Activated naive CD8-positive, alpha-beta T cell (primary cell): ENCODE data around the gene CLN3.
"Not testable (repeated sequence)": the region's sequence is repeated elsewhere in the genome, so short reads cannot be mapped to it uniquely, and the experiment has no call there.

Experiments used
- H3K27ac Mint-ChIP-seq: one replicate; pipeline ENCODE4 v1.8.0; 2021; ENCODE audit warnings: mixed read lengths
- H3K27me3 Mint-ChIP-seq: one replicate; pipeline ENCODE4 v1.8.0; 2021; ENCODE audit warnings: mixed read lengths
- H3K36me3 Mint-ChIP-seq: one replicate; pipeline ENCODE4 v1.8.0; 2021; ENCODE audit warnings: mixed read lengths
- H3K4me1 Mint-ChIP-seq: one replicate; pipeline ENCODE4 v1.8.0; 2021; ENCODE audit warnings: low read depth, mixed read lengths
- H3K4me3 Mint-ChIP-seq: one replicate; pipeline ENCODE4 v1.8.0; 2021; ENCODE audit warnings: mild to moderate bottlenecking, mixed read lengths
- H3K9me3 Mint-ChIP-seq: one replicate; pipeline ENCODE4 v1.8.0; 2021; ENCODE audit warnings: low read depth, mixed read lengths

CLN3 gene

DNA sequence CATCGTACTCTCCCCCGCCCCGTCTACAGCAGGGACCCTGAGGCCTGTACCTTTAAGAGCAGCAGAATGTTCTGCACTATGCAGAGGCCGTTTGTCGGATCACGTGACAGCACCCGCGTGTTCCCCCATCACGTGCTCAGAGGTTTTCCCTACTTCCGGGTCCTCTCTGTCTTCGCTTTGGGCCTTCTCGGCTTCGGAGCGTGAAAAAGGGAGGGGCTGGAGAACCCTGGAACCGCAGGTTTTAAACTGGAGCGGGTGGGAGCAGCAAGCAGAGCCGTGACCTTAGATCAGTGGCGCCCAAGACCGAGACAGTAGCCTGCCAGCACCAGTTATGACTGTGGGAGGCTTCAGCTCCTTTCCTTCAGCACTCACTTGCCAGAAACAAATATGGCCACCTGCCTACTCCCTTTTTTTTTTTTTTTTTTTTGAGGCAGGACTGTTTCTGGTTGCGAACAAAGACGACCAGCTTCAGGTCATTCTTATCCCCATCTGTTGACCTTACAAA lies at the start of gene CLN3:
CLN3 (minus strand) TSS at position 105 of the 505 bp plus-strand sequence. CDS start 315 bp downstream, outside the sequence.
- no peaks in the 10 kb centered on the region for H3K27me3 Mint-ChIP-seq
- H3K36me3 Mint-ChIP-seq = no peaks in the 10 kb centered on the region
- H3K4me3 Mint-ChIP-seq = peak within 1 kb of the TSS; percentile 95
- peaks cover 60% of the 10 kb centered on the region for H3K4me1 Mint-ChIP-seq
- H3K9me3 Mint-ChIP-seq = no peaks in the 10 kb centered on the region
- H3K27ac Mint-ChIP-seq = peak within 1 kb of the TSS; percentile 100

GRCh38 chr16:28540346-28540745 lies 48.5 kb upstream of the CLN3 start:
- no peak overlapping the region for H3K4me3 Mint-ChIP-seq
- H3K27ac Mint-ChIP-seq = no peak overlapping the region
- H3K4me1 Mint-ChIP-seq = peaks cover 15% of the 10 kb centered on the region
- H3K27me3 Mint-ChIP-seq = no peaks in the 10 kb centered on the region
- H3K36me3 Mint-ChIP-seq = no peaks in the 10 kb centered on the region
- H3K9me3 Mint-ChIP-seq = no peaks in the 10 kb centered on the region

DNA sequence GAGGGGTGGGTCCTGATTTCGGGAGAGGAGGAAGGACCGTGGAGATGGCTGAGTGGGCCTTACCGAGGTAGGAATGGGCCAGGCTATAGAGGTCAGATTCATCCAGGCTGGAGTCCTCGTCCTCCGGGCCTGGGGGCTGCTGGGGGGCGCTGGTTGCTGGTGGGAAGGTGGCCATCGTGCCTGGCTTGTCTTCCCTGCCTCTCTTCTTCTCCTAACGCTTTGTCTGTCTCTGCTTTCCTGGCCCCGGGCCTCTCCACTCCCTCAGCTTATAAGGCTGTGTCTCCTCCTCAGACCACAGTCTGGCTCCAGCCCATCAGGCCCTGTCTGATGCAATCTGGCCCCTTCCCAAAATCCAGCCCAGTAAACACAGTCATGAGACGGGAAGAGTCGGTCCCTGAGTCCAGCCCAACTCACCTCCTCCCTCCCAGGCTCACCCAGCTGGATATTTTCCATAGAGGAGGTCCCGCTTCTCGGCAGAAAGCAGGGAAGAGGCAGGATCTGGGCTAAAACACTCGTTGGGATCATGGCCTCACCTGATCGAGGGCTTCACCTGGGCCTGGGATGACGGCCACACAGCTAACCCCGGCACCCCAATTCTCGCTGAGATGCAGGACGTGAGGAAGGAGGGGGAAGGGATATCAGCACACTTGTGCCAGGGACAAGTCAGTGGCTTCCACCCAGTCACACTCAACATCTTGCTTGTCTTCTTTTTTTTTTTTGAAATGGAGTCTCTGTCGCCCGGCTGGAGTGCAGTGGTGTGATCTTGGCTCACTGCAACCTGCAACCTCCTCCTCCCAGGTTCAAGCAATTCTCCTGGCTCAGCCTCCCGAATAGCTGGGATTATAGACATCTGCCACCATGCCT lies 47.1 kb upstream of the CLN3 start, which contains the start of gene NUPR1:
NUPR1 (minus strand) TSS at position 242 of the 864 bp plus-strand sequence; CDS start at position 175, 67 bp downstream.
- Mint-ChIP-seq H3K9me3 (no peaks in the 10 kb centered on the region), H3K27me3 (no peaks in the 10 kb centered on the region), H3K4me3 (no peak within 1 kb of the TSS), H3K27ac (no peak within 1 kb of the TSS), H3K36me3 (no peaks in the 10 kb centered on the region), H3K4me1 (peaks cover 28% of the 10 kb centered on the region)

DNA sequence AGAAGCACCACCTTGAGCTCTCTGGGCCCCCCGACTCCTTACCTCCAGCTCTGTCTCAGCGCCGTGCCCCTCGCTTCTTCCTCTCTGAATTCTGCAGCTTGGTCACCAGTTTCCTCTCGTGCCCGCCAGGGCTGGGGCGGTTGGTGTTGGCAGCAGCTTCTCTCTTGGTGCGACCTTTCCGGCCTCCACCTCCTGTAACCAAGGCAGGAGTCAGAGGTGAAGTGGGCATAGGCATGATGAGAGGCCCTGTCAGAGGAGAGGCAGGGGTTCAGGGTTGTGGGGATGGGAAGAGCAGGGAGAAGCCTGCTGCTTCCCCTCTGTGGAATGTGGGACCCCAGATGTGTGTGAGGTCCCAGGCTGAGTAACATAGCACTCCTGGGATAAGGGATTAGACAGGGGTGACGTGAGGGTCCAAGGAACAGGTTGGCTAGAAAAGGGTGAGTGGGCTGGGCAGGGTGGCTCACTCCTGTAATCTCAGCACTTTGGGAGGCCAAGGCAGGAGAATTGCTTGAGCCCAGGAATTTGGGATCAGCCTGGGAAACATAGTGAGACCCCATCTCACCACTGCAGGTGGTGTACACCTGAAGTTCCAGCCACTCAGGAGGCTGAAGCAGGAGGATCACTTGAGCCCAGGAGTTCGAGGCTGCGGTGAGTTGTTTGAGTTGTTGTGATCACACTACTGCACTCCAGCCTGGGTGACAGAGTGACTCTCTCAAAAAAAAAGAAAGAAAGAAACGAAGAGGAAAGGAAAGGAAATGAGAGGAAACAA lies 46.3 kb upstream of the CLN3 start:
- no peaks in the 10 kb centered on the region for H3K27me3 Mint-ChIP-seq
- H3K27ac Mint-ChIP-seq = no peak overlapping the region
- no peaks in the 10 kb centered on the region for H3K36me3 Mint-ChIP-seq
- H3K4me3 Mint-ChIP-seq = no peak overlapping the region
- H3K4me1 Mint-ChIP-seq = peaks cover 32% of the 10 kb centered on the region
- no peaks in the 10 kb centered on the region for H3K9me3 Mint-ChIP-seq

DNA sequence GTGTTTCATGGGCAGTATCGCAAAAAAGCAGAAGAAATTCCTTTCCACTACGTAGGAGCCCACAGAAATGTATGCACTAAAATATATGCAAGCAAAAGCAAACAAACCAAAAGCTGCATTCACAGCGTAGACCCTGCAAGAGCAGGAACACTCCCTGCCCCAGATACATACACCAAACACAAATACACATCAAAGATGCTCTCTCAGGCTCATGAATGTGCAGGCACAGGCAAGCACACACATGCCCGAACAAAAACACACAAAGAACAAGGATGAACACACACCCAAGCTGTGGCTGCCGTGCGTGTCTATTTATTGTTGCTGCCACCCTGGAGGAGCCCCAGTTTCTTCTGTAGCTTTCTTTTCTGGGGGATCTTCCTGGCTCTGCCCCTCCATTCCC lies 45.2 kb upstream of the CLN3 start:
- no peaks in the 10 kb centered on the region for H3K36me3 Mint-ChIP-seq
- H3K9me3 Mint-ChIP-seq = no peaks in the 10 kb centered on the region
- H3K4me1 Mint-ChIP-seq = peaks cover 33% of the 10 kb centered on the region
- H3K27me3 Mint-ChIP-seq = no peaks in the 10 kb centered on the region
- H3K27ac Mint-ChIP-seq = no peak overlapping the region
- no peak overlapping the region for H3K4me3 Mint-ChIP-seq

DNA sequence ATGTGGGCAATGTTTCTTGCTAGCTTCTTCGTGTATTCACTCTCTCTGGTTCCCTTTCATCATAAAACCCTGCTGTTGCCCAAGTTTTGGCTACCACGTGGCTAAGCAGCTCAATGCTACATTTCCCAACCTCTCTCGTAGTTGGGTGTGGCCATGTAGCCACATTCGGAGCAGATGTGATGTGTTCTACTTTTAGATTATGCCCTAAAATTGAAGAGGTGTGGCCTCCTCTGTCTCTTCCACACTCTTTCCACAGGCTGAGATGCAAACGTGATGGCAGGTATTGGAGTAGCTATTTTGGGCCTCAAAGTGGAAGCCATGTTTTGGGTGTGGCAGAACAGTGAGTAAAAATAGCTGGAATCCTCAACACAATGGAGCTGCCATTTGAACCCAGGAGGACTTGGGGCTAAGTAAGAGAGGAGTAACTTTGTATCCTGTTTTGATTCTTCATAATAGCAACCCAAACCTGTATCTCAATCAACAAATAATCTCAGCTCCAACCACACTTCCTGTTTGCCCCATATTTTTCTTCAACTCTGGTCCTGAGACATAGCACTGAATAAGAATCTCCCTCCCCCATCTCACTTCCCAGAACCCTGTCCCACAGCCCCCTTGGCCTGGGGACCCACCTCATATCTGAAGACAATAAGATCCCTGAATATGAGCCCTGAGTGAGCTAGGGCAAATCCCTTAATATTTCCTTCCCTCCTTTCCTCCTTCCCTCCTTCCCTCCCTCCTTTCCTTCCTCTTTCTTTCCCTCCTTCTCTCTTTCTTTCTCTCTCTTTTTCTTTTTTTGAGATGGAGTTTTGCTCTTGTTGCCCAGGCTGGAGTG lies 42.9 kb upstream of the CLN3 start:
- no peaks in the 10 kb centered on the region for H3K9me3 Mint-ChIP-seq
- H3K36me3 Mint-ChIP-seq = no peaks in the 10 kb centered on the region
- H3K27me3 Mint-ChIP-seq = no peaks in the 10 kb centered on the region
- H3K4me3 Mint-ChIP-seq = peak overlapping the region; percentile 28
- no peak overlapping the region for H3K27ac Mint-ChIP-seq
- H3K4me1 Mint-ChIP-seq = peaks cover 33% of the 10 kb centered on the region

- Mint-ChIP-seq H3K4me3 (no peak overlapping the region), H3K4me1 (peaks cover 31% of the 10 kb centered on the region), H3K27me3 (no peaks in the 10 kb centered on the region), H3K9me3 (no peaks in the 10 kb centered on the region), H3K27ac (peak overlapping the region; percentile 46), H3K36me3 (no peaks in the 10 kb centered on the region)
Observed at GRCh38 chr16:28532940-28533647, 41.2 kb upstream of the CLN3 start.

DNA sequence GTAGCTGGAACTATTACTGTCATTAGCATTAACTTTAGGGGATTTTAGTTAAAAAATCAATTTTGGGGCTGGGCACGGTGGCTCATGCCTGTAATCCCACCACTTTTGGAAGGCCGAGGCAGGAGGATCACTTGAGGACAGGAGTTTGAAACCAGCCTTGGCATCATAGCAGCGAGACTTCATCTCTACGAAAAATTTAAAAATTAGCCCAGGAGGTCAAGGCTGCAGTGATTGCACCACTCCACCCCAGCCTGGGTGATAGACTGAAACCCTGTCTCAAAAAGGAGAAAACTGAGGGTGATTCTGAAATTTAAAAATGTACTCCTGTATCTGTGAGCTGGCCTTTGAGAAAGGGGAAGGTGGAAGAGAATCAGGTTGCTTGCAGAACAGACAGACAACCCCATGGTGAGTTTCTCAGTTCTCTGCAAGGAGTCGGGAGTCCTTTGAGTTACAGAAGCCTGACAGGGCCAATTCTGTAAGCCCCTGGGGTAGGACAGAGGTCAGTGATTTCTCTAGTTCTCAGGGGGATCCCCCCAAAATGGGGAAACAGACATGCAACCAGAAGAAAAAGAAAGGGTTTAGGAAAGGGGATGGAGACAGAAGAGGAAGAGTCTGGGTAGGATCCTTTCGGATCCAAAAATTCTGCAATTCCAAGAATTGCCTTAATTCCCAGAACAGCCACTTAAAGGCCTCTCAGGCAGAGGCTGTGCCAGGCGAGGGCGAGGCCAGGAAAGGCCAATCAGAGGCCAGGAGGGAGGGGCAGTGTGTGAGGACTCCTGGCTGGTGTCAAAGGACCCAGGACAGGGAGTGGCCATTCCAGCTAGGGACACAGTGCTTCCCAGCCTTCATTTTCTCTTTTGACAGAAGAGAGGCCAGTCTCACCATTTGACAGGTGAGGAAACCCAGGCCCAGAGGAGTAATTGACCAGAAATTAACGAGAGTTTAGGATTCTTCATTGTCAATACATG lies 40.2 kb upstream of the CLN3 start:
- Mint-ChIP-seq H3K27me3 (no peaks in the 10 kb centered on the region), H3K27ac (no peak overlapping the region), H3K4me3 (no peak overlapping the region), H3K36me3 (no peaks in the 10 kb centered on the region), H3K4me1 (peaks cover 27% of the 10 kb centered on the region), H3K9me3 (no peaks in the 10 kb centered on the region)

- no peaks in the 10 kb centered on the region for H3K36me3 Mint-ChIP-seq
- no peak overlapping the region for H3K27ac Mint-ChIP-seq
- no peaks in the 10 kb centered on the region for H3K9me3 Mint-ChIP-seq
- no peak overlapping the region for H3K4me3 Mint-ChIP-seq
- peaks cover 14% of the 10 kb centered on the region for H3K4me1 Mint-ChIP-seq
- H3K27me3 Mint-ChIP-seq = no peaks in the 10 kb centered on the region
Observed at GRCh38 chr16:28529124-28529523, 37.2 kb upstream of the CLN3 start.

- Mint-ChIP-seq H3K4me1 (peaks cover 9% of the 10 kb centered on the region), H3K27me3 (no peaks in the 10 kb centered on the region), H3K4me3 (no peak overlapping the region)
Observed at GRCh38 chr16:28528463-28528867, 36.6 kb upstream of the CLN3 start.

DNA sequence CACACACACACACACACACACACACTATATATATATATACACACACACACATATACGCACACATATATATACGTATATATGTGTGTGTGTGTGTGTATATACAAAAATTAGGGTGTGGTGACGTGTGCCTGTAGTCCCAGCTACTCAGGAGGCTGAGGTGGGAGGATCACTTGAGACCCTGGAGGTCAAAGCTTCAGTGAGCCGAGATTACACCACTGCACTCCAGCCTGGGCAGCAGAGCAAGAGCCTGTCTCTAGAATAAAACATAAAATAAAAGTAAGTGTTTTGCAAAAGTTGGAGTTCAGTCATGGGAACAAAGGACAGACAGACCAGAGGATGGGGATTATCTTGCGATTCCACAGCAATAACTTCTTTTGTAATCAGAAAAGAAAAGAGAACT lies 36.1 kb upstream of the CLN3 start:
- no peaks in the 10 kb centered on the region for H3K36me3 Mint-ChIP-seq
- H3K4me3 Mint-ChIP-seq = no peak overlapping the region
- no peak overlapping the region for H3K27ac Mint-ChIP-seq
- no peaks in the 10 kb centered on the region for H3K9me3 Mint-ChIP-seq
- no peaks in the 10 kb centered on the region for H3K27me3 Mint-ChIP-seq
- H3K4me1 Mint-ChIP-seq = peaks cover 5% of the 10 kb centered on the region

More at GRCh38 chr16:28528463-28528867, 36.6 kb upstream of the CLN3 start:
- Mint-ChIP-seq H3K27ac (no peak overlapping the region), H3K9me3 (no peaks in the 10 kb centered on the region), H3K36me3 (no peaks in the 10 kb centered on the region)

GRCh38 chr16:28527100-28527785 lies 35.4 kb upstream of the CLN3 start:
- H3K4me1 Mint-ChIP-seq, H3K4me3 Mint-ChIP-seq, H3K27ac Mint-ChIP-seq, H3K36me3 Mint-ChIP-seq, H3K9me3 Mint-ChIP-seq, H3K27me3 Mint-ChIP-seq: not testable (repeated sequence)
